ENCODE measurements around the gene TNKS1BP1. TPM values are rescaled to one million over a fixed set of nuclear protein-coding genes. Genes with fewer than 3 reads are reported as not detected.
"Not testable (repeated sequence)": the region's sequence is repeated elsewhere in the genome, so short reads cannot be mapped to it uniquely, and the experiment has no call there.

Gene TNKS1BP1
- polyA plus RNA-seq, 3 donors, result 57.9 to 62.7 (median 60.3) TPM

DNA sequence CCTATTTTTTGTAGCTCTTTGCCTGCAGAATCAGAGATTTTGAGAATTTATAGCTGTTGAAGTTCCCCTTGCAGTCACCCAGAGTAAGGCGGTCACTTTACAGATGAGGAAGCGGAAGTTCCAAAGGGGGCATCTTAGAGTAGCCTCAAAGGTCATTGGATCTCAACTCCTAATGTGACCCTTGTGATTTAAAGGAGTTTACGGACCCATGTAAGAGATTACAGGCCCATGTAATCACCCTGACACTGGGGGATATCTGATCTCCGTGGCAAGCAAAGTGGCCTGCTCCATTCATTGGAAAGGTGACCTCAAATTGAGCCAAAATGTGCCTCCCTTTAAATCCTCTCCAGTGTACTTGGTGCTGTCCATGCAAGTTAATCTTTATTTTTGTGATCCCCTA lies 29.1 kb upstream of the TNKS1BP1 start:
- DNase-seq (ENCODE audit: low read depth in 3 of 3, low spot score in 2 of 3), result no peak

DNA sequence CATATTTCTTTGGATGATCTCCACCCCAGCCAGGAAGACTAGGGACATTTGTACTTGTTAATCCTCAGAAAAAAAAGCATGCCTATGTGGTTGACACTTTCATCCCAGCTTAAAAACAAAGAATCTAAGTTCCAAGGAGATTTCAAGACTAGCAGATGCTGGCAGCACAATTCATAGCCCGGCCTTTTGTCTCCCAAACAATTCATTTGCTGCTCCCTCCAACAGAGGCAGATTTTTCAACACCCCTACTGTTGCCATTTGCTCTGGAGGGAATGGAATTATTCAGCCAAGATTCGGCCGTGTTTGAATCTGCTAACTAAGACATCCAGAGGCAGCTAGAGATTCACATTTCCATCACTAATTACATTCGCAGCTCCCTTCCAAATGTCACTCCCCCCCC lies 28.7 kb upstream of the TNKS1BP1 start:
- DNase-seq (ENCODE audit: low read depth in 3 of 3, low spot score in 2 of 3), result no peak

DNA sequence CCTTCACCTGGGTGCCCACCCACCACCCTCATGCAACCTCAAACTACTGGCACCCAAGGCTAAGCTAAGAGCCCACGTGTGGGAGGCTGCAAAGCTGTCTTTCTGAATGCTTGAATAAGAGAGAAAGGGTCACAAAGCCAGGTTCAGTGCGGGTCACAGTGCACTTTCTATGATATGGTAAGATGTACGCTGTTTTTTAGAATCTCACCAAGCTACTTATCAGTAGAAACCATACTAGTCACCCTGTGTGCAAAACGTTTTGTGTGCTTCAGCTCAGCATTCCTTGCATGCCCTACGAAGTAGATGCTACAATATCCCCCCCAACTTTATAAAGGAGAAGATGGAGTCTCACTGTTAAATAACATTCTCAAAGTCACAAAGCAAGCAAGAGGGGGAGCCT lies 28.3 kb upstream of the TNKS1BP1 start:
- DNase-seq (ENCODE audit: low read depth in 3 of 3, low spot score in 2 of 3), result no peak

DNA sequence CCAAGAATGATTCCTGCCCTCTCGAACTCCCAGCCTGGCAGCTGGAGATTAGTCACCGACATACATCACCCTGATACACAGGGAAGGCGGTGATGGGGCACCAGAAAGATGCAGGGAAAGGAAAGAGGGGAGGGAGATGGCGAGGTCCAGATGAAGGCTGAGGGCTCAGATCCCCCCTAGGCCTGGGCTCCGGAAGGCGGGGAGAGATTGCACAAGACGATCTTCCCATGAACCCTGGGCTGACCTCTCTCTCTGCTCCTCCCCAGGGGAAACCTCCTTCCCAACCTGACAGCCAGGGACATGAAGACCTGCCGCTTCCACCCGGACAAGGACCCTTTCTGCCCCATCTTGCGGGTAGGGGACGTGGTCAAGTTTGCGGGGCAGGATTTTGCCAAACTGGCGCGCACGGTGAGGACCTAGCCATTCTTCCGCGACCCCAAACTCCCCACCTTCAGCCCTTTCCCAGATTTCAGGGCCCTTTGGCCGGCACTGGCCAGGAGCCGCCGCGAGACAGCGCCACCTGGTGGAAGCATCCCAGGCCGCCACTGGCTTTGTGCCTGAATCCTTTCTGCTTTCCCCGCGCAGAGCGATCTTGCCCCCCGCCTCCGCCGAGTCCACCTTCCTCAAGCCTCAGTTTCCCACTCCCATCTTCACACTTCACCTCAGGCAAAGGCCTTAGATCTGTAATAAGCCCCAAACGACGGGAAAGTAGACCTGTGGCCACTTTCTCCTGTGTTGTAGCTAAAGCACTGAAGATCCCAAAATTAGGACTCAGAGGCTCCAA lies 24.9 kb upstream of the TNKS1BP1 start:
- no peak for DNase-seq (ENCODE audit: low read depth in 3 of 3, low spot score in 2 of 3)

DNA sequence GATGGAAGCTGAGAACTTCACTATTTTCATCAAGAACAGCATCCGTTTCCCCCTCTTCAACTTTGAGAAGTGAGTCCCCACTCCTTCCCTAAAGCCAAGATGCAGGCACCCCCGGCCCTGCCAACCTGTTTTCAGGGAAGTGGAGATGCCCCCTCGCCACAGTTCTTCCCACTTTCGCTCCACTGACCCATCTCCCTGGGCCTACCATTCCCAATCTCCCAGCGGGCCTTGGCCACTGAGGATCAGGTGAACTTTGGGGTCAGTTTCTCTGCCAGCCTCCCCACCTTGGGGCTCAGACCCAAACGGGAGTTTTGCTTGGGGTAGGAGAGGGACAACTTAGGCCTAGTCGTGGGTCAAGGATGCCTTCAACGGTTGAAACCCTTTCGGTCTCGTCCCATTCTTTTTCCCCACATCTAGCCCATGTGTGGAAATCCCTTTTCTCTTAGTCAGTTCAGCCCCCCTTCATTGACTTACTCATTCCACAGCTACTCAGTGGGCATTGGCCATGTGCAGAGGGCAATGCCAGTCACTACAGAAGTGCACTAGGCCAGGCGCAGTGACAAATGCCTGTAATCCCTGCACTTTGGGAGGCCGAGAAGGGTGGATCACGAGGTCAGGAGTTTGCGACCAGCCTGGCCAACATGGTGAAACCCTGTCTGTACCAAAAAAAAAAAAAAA lies 24.0 kb upstream of the TNKS1BP1 start:
- DNase-seq (ENCODE audit: low read depth in 3 of 3, low spot score in 2 of 3), result no peak

DNA sequence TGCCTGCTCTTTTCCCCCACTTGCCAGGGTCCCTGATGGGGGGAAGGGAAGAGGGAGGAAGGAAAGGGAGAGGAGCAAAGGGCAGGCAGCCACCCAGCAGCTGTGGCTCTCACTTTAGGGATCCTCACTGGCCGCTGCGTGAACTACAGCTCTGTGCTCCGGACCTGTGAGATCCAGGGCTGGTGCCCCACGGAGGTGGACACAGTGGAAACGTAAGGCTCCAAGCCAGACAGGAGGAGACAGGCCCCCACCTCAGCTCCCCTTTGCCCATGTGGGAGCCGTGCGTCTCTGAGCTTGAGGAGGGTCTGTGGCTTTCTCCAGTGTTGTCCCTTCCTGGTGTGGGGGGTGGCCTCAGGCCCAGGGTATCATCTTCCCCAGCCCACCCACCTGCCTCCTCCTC lies 23.3 kb upstream of the TNKS1BP1 start:
- DNase-seq (ENCODE audit: low read depth in 3 of 3, low spot score in 2 of 3), result no peak

GRCh38 chr11:57347336-57347735 lies 22.6 kb upstream of the TNKS1BP1 start:
- no peak for DNase-seq (ENCODE audit: low read depth in 3 of 3, low spot score in 2 of 3)

GRCh38 chr11:57345555-57346211 lies 20.9 kb upstream of the TNKS1BP1 start:
- no peak for DNase-seq (ENCODE audit: low read depth in 3 of 3, low spot score in 2 of 3)

GRCh38 chr11:57344826-57345225 lies 20.1 kb upstream of the TNKS1BP1 start:
- no peak for DNase-seq (ENCODE audit: low read depth in 3 of 3, low spot score in 2 of 3)

DNA sequence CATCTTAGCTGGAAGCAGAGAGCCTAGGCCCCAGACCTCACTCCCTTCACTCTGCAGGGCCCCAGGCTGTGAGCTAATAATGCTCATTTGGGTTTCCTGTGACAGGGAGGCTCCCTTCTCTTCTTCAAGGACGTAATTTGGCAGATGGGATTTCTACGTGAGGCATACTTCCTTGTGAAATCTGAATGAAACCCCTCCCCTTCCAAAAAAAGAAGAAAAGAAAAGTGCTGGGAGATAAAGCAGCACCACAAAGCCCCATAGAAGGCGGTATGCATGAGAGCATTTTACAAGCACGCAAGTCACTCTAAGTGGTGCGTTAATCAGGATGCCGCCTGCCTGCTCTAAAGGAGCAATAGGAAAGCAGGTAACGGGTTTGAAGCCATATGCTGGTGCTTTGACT lies 19.1 kb upstream of the TNKS1BP1 start:
- DNase-seq (ENCODE audit: low read depth in 3 of 3, low spot score in 2 of 3), result no peak

DNA sequence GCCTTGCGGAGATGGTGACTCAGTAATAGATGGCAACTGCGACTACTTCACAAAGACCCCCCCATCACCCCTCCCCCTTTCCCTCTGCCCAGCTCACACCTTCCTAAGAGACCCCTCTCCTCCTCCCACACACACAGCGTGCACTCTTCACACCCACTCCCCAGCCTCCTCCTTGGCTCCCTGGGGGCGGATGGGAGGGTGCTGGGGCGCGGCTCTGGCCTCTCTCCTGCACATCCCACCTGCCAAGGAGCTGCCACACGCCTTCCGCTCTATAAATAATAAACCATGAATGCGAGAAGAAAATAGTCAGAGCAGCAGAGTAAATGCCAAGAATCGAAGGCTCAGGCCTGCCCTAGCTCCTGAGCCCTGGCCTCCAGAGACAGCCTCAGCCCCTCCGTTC lies 17.9 kb upstream of the TNKS1BP1 start:
- no peak for DNase-seq (ENCODE audit: low read depth in 3 of 3, low spot score in 2 of 3)

DNA sequence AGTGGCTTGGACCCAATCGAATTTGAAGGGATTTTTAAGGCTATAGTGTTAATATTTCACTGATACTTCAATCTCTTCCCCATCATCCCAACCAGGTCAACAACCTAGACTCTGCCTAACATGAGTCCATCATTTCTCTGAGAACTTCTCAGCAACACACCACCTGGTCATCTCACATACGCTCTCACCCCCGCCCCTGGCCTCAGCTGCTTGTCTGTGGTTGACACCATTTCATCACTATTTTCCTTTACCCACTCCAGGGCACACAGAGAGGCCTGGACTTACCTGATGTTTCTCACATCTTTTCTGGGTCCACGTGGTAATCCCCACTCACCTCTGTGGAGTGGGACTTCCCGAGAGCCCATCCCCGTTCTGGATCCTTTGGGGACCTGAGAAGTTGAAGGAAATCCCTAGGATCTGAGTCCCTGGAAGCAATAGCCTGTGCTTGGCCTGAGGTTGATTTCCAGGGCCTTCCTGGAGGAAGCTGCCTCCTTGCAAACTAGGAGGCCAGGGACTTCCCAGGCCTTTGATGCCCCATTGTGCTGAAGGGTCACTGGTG lies 16.6 kb upstream of the TNKS1BP1 start:
- no peak for DNase-seq (ENCODE audit: low read depth in 3 of 3, low spot score in 2 of 3)

GRCh38 chr11:57340039-57340615 lies 15.4 kb upstream of the TNKS1BP1 start:
- DNase-seq (ENCODE audit: low read depth in 3 of 3, low spot score in 2 of 3), result peak in 1 of 3 donors; percentile 71

GRCh38 chr11:57339328-57339727 lies 14.6 kb upstream of the TNKS1BP1 start:
- DNase-seq (ENCODE audit: low read depth in 3 of 3, low spot score in 2 of 3), result no peak

- no peak for DNase-seq (ENCODE audit: low read depth in 3 of 3, low spot score in 2 of 3)
These were observed 13.4 kb upstream of the TNKS1BP1 start, which contains the start of gene P2RX3 for GRCh38 chr11:57338142-57338541. Gene P2RX3, plus strand, starts transcription at chr11:57338352. Its CDS starts 199 bp downstream, at chr11:57338551.

GRCh38 chr11:57336856-57337255 lies 12.1 kb upstream of the TNKS1BP1 start:
- not testable (repeated sequence) for DNase-seq (ENCODE audit: low read depth in 3 of 3, low spot score in 2 of 3)

DNA sequence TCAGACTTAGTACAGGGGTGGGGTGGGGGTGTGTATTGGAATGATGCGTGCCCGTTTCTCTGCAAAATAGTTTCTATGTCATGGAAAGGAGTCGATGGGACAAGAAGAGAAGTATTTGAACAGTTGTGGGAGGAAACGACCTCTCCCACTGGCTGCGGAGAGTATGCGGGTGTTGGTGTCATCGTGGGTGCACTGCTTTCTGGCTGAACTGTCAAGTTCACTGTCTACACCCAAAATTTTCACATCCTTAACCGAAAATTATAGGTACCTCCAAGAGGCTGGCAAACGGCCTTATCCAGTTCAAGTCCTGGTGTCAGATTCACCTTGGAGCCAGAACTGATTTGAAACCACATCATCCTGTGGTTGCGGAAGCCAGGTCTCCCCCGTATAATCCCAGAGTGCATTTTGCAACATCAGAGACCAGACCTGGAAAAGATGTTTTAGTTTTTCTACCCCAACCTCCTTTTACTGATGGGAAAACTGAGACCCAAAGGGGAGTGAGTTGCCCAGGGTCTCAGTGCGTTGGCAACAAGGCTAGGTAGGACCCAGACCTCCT lies 11.4 kb upstream of the TNKS1BP1 start:
- no peak for DNase-seq (ENCODE audit: low read depth in 3 of 3, low spot score in 2 of 3)

DNA sequence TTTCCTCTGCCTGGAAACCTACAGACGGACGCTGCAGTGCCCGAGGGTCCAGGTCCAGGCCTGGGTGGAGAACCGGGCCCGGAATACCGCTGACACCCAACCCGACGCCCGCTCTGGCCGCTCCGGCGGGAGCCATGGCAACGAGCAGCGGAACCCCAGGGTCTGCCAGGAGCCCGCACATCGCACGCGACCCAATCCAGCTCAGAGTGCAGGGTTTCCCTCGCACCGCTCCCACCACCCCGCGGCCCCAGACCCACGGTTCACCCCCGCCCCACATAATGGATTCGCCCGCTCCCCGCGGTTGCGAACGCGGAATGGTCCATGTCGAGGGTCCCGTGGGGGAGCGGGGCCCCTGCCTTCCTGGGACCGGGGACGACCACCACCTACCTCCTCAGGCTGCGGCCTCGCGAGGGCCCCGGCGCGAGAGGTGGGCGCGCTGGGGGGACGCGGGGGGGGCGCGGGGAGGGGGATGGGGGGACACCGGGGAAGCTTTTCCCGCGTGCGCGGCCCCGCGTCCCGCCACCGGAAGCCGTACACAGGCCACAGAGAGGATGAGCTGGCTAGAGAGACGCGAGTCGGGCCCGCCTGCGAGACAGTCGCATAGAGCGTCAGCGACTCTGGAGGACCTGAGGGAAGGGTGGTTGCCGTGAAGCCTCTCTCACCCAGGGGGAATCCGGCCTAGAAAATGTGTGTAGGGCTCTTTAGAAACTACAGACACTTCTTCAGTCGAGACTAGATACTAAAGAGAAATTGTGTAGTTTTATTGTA lies 10.8 kb upstream of the TNKS1BP1 start, which contains the start of gene SSRP1:
Gene SSRP1, minus strand, starts transcription at position 550 of the 768 bp plus-strand sequence. CDS start 771 bp downstream, outside the sequence.
- peak in 1 of 3 donors; percentile 76 for DNase-seq (ENCODE audit: low read depth in 3 of 3, low spot score in 2 of 3)

DNA sequence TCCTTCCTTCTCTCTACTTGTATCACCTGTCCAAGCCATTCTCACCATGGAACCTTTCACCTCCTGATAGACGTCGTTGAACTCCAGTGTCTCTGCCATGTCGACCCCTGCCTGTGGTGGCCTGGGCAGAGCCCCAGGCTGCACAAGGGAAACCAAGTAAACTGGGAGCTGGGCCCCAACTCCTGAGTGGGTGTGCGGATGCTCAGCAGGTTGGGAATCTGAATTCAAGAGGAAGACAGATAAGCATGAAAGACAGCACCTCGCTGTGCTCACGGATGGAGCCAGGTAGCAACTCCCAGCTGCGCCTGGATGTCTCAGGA lies 10.2 kb upstream of the TNKS1BP1 start:
- DNase-seq (ENCODE audit: low read depth in 3 of 3, low spot score in 2 of 3), result no peak

Data from right renal cortex interstitium (tissue), 3 donors.